Subcutaneous abdominal adipose tissue (tissue), 5 donors: ENCODE results near the gene ASIC3.

Experiments used
- H3K27ac ChIP-seq: one replicate; pipeline ENCODE4 v1.7.0; 2013; ENCODE audit warnings: low read depth, mild to moderate bottlenecking, inconsistent platforms, low read length, moderate library complexity
- H3K27me3 ChIP-seq, 5 donors: one replicate each; pipeline ENCODE4 v1.7.0; 2013; ENCODE audit warnings: low read length in 5 of 5, inconsistent platforms in 1 of 5; ENCODE audit not compliant: control insufficient read depth in 5 of 5, insufficient read depth in 4 of 5
- H3K36me3 ChIP-seq, 5 donors: one replicate each; pipeline ENCODE4 v1.7.0; 2013; ENCODE audit warnings: low read length in 5 of 5; ENCODE audit not compliant: control insufficient read depth in 5 of 5, insufficient read depth in 5 of 5
- H3K4me1 ChIP-seq, 5 donors: one replicate each; pipeline ENCODE4 v1.7.0; 2013; ENCODE audit warnings: low read length in 5 of 5, mild to moderate bottlenecking in 3 of 5, moderate library complexity in 1 of 5; ENCODE audit not compliant: control insufficient read depth in 5 of 5, insufficient read depth in 5 of 5
- H3K4me3 ChIP-seq, 5 donors: one replicate each; pipeline ENCODE4 v1.7.0; 2013; ENCODE audit warnings: low read length in 5 of 5, low read depth in 1 of 5
- H3K9ac ChIP-seq, 5 donors: one replicate each; pipeline ENCODE4 v1.7.0; 2013; ENCODE audit warnings: low read length in 5 of 5, mild to moderate bottlenecking in 4 of 5, moderate library complexity in 3 of 5
- H3K9me3 ChIP-seq, 5 donors: one replicate each; pipeline ENCODE4 v1.7.0; 2013; ENCODE audit warnings: low read length in 5 of 5; ENCODE audit not compliant: control insufficient read depth in 5 of 5
- donor health status: healthy.
- donor health status: healthy.
- donor health status: healthy.
- donor health status: healthy.
- donor health status: healthy.

Gene ASIC3

GRCh38 chr7:151060416-151061212 is 12.3 kb downstream of the ASIC3 start:
- H3K9ac ChIP-seq: peak overlapping the region in 4 of 5 donors; percentile 64 to 83 (median 70)
- H3K4me3 ChIP-seq: peak overlapping the region; percentile 66 to 95 (median 93)
- peaks cover 0 to 25% (median 14%) of the 10 kb centered on the region in 5 donors for H3K36me3 ChIP-seq
- peak overlapping the region; percentile 97 for H3K27ac ChIP-seq
- no peaks in the 10 kb centered on the region for H3K27me3 ChIP-seq
- peaks cover 6 to 60% (median 56%) of the 10 kb centered on the region in 5 donors for H3K4me1 ChIP-seq
- H3K9me3 ChIP-seq: no peaks in the 10 kb centered on the region

- Histone ChIP-seq H3K27me3 (no peaks in the 10 kb centered on the region), H3K36me3 (peaks cover 0 to 34% (median 22%) of the 10 kb centered on the region in 5 donors), H3K9ac (peak overlapping the region in 3 of 5 donors; percentile 11 to 83 (median 71)), H3K4me1 (peaks cover 6 to 60% (median 55%) of the 10 kb centered on the region in 5 donors), H3K27ac (peak overlapping the region; percentile 16), H3K4me3 (peak overlapping the region in 1 of 5 donors; percentile 95), H3K9me3 (no peaks in the 10 kb centered on the region)
Observed at GRCh38 chr7:151061213-151062110, 13.1 kb downstream of the ASIC3 start.

- no peak overlapping the region for H3K4me3 ChIP-seq
- no peaks in the 10 kb centered on the region for H3K27me3 ChIP-seq
- no peak overlapping the region for H3K27ac ChIP-seq
- H3K9me3 ChIP-seq: no peaks in the 10 kb centered on the region
- H3K36me3 ChIP-seq: peaks cover 0 to 40% (median 28%) of the 10 kb centered on the region in 5 donors
- H3K4me1 ChIP-seq: peaks cover 4 to 55% (median 49%) of the 10 kb centered on the region in 5 donors
- H3K9ac ChIP-seq: no peak overlapping the region
Observed at GRCh38 chr7:151062111-151062398, 13.7 kb downstream of the ASIC3 start.

- no peaks in the 10 kb centered on the region for H3K9me3 ChIP-seq
- peaks cover 0 to 45% (median 33%) of the 10 kb centered on the region in 5 donors for H3K36me3 ChIP-seq
- peak overlapping the region in 1 of 5 donors; percentile 26 for H3K4me3 ChIP-seq
- H3K27ac ChIP-seq: peak overlapping the region; percentile 72
- peaks cover 3 to 49% (median 44%) of the 10 kb centered on the region in 5 donors for H3K4me1 ChIP-seq
- no peak overlapping the region for H3K9ac ChIP-seq
- no peaks in the 10 kb centered on the region for H3K27me3 ChIP-seq
Observed at GRCh38 chr7:151062399-151063211, 14.3 kb downstream of the ASIC3 start.

- peaks cover 3 to 46% (median 43%) of the 10 kb centered on the region in 5 donors for H3K4me1 ChIP-seq
- no peaks in the 10 kb centered on the region for H3K27me3 ChIP-seq
- H3K4me3 ChIP-seq: no peak overlapping the region
- peak overlapping the region in 2 of 5 donors; percentile 35 to 56 for H3K9ac ChIP-seq
- peak overlapping the region; percentile 72 for H3K27ac ChIP-seq
- H3K36me3 ChIP-seq: peaks cover 0 to 51% (median 39%) of the 10 kb centered on the region in 5 donors
- no peaks in the 10 kb centered on the region for H3K9me3 ChIP-seq
Observed at GRCh38 chr7:151063212-151063561, 14.9 kb downstream of the ASIC3 start.

- peaks cover 0 to 35% (median 33%) of the 10 kb centered on the region in 5 donors for H3K4me1 ChIP-seq
- no peak overlapping the region for H3K4me3 ChIP-seq
- no peak overlapping the region for H3K9ac ChIP-seq
- no peaks in the 10 kb centered on the region for H3K9me3 ChIP-seq
- H3K27me3 ChIP-seq: no peaks in the 10 kb centered on the region
- peaks cover 0 to 61% (median 46%) of the 10 kb centered on the region in 5 donors for H3K36me3 ChIP-seq
- no peak overlapping the region for H3K27ac ChIP-seq
Observed at GRCh38 chr7:151064454-151064853, 16.1 kb downstream of the ASIC3 start.

- peaks cover 0 to 33% (median 31%) of the 10 kb centered on the region in 5 donors for H3K4me1 ChIP-seq
Observed at GRCh38 chr7:151064993-151065392, 16.7 kb downstream of the ASIC3 start.

GRCh38 chr7:151065516-151065915 is 17.2 kb downstream of the ASIC3 start:
- H3K36me3 ChIP-seq: peaks cover 0 to 72% (median 57%) of the 10 kb centered on the region in 5 donors
- H3K27me3 ChIP-seq: no peaks in the 10 kb centered on the region
- H3K9ac ChIP-seq: no peak overlapping the region
- H3K4me3 ChIP-seq: no peak overlapping the region
- no peaks in the 10 kb centered on the region for H3K9me3 ChIP-seq
- H3K4me1 ChIP-seq: peaks cover 0 to 28% (median 26%) of the 10 kb centered on the region in 5 donors
- H3K27ac ChIP-seq: no peak overlapping the region

More at GRCh38 chr7:151064993-151065392, 16.7 kb downstream of the ASIC3 start:
- Histone ChIP-seq H3K27me3 (no peaks in the 10 kb centered on the region), H3K4me3 (no peak overlapping the region), H3K27ac (no peak overlapping the region), H3K36me3 (peaks cover 0 to 67% (median 51%) of the 10 kb centered on the region in 5 donors), H3K9ac (no peak overlapping the region), H3K9me3 (no peaks in the 10 kb centered on the region)

GRCh38 chr7:151066273-151066974 is 18.1 kb downstream of the ASIC3 start:
- Histone ChIP-seq H3K4me3 (no peak overlapping the region), H3K36me3 (peaks cover 0 to 81% (median 66%) of the 10 kb centered on the region in 5 donors), H3K4me1 (peaks cover 0 to 19% (median 17%) of the 10 kb centered on the region in 5 donors), H3K27ac (no peak overlapping the region), H3K9me3 (no peaks in the 10 kb centered on the region), H3K27me3 (no peaks in the 10 kb centered on the region), H3K9ac (no peak overlapping the region)
